Astrocyte of the spinal cord (primary cell): ENCODE measurements around the gene NACC1.

ENCODE experiments used
- DNase-seq: peaks from one replicate; pipeline ENCODE4 v3.0.0; 2011; ENCODE audit warnings: low read depth, low spot score
- H3K4me3 ChIP-seq: 2 replicates; pipeline ENCODE4 v1.5.1; 2011; ENCODE audit warnings: low read depth, mild to moderate bottlenecking, low read length, moderate library complexity
- CTCF ChIP-seq: IDR thresholded peaks from 2 replicates; pipeline ENCODE4 v1.5.1; 2012; ENCODE audit warnings: low read depth, mild to moderate bottlenecking, low read length, inconsistent platforms
- in situ Hi-C: cut with HindIII; loops from 2 replicates; pipeline ENCODE4 v1.10.0; 2017; ENCODE audit warnings: low sequenced_read_pairs

The NACC1 gene

GRCh38 chr19:13102666-13103580 is 15.1 kb upstream of the NACC1 start, which contains the start of gene LYL1:
Gene LYL1 (minus strand): TSS chr19:13102858. CDS start chr19:13101171, 1,687 bp downstream.
- in situ Hi-C loops: no loop called here
- TF ChIP-seq CTCF: no peak
- no peak for DNase-seq
- H3K4me3 ChIP-seq: peak within 1 kb of the TSS; percentile 0

GRCh38 chr19:13103581-13104359 is 14.3 kb upstream of the NACC1 start:
- in situ Hi-C loops: no loop called here
- no peak for TF ChIP-seq CTCF
- no peak overlapping the region for H3K4me3 ChIP-seq
- no peak for DNase-seq

GRCh38 chr19:13104360-13104847 is 13.7 kb upstream of the NACC1 start:
- H3K4me3 ChIP-seq: no peak overlapping the region
- in situ Hi-C loops: no loop called here
- no peak for DNase-seq
- peak; percentile 83 for TF ChIP-seq CTCF

- no peak for DNase-seq
- no peak for TF ChIP-seq CTCF
- no peak overlapping the region for H3K4me3 ChIP-seq
- in situ Hi-C loops: no loop called here
Measured at GRCh38 chr19:13104848-13105711, 13.0 kb upstream of the NACC1 start.

GRCh38 chr19:13109361-13110098 is 8.5 kb upstream of the NACC1 start:
- DNase-seq: no peak
- no peak for TF ChIP-seq CTCF
- H3K4me3 ChIP-seq: no peak overlapping the region
- in situ Hi-C loops: no loop called here
